GM13977 (cell line): ENCODE measurements around the gene ZDHHC20.
"Not testable (repeated sequence)": the region's sequence is repeated elsewhere in the genome, so short reads cannot be mapped to it uniquely, and the experiment has no call there.

ENCODE experiments used
- DNase-seq: peaks from one replicate; pipeline ENCODE4 v3.0.0; 2012; ENCODE audit warnings: low spot score
- CTCF ChIP-seq: IDR thresholded peaks from 2 replicates; pipeline ENCODE4 v1.5.1; 2012; ENCODE audit warnings: mild to moderate bottlenecking, control low read depth; ENCODE audit not compliant: insufficient read depth; ENCODE audit errors: extremely low read depth, missing control alignments
- in situ Hi-C: fragments of 300-500 bp; cut with MboI; formaldehyde crosslinking; loops from one replicate; pipeline ENCODE4 v1.12.0; 2022; ENCODE audit warnings: low sequenced_read_pairs, low pct_unique_long_range_greater_than_20kb, mixed read lengths, inconsistent platforms; ENCODE audit not compliant: unreplicated experiment

ZDHHC20 gene

DNA sequence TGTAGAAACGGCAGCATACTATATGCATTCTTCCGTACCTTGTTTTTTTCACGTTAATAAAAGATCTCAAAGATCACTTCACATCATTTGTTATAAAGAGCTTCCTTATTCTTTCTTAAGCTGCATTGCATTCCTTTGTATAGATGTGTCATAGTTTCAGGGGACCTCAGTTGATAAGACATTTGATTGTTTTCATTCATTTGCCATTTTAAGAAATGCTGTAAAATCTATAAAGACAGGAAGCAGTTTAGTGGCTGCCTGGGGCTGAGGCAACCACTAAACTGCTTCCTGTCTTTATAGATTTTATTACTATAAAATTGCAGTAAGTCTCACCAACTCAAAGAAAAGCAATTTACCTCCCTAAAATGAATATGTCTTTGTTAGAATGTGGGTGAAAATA is 59.4 kb downstream of the ZDHHC20 start:
- TF ChIP-seq CTCF = no peak
- no peak for DNase-seq
- in situ Hi-C loops = no loop called here

GRCh38 chr13:21395953-21396352 is 63.1 kb downstream of the ZDHHC20 start:
- in situ Hi-C loops = no loop called here

DNA sequence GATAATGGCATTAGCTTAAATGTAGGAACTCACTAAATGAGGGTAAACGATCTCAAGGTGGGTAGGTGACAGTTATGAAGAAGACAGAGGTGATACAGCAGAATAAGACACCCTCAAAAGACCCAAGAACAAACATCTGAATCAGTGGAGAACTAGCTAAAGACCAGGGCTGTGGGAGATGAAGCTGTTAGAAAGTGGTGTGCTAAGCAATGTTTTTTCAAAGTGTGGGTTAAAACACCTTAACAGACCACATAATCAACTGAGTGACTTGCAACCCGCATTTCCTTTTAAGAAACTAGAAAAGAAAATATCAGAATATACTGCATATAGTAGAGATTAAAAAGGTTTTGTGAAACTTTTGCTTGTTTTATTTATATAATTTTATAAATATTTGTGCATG is 70.0 kb downstream of the ZDHHC20 start:
- in situ Hi-C loops = no loop called here
- no peak for TF ChIP-seq CTCF

More at GRCh38 chr13:21395953-21396352, 63.1 kb downstream of the ZDHHC20 start:
- no peak for TF ChIP-seq CTCF
- no peak for DNase-seq

DNA sequence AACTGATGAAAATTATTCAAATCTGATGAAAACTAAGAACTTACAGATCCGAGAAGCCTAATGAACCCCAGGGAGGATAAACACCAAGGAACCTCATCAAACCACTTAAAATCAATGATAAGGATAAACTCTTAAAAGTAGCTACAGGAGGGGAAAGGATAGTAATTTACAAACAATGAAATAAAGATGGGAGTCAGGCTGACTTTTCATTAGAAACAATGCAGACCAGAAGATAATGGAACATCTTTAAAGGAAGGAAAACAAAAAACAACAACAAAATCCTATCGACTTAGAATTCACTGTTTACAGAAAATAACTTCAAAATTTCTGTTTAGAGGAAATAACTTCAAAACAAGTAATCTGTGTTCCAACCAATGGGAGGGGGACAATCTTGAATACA is 73.4 kb downstream of the ZDHHC20 start:
- in situ Hi-C loops = no loop called here
- DNase-seq = no peak
- TF ChIP-seq CTCF = no peak

More for the DNA sequence above, 70.0 kb downstream of the ZDHHC20 start:
- DNase-seq = no peak

GRCh38 chr13:21383090-21383489 is 76.0 kb downstream of the ZDHHC20 start:
- no peak for DNase-seq
- in situ Hi-C loops = no loop called here
- TF ChIP-seq CTCF = no peak

DNA sequence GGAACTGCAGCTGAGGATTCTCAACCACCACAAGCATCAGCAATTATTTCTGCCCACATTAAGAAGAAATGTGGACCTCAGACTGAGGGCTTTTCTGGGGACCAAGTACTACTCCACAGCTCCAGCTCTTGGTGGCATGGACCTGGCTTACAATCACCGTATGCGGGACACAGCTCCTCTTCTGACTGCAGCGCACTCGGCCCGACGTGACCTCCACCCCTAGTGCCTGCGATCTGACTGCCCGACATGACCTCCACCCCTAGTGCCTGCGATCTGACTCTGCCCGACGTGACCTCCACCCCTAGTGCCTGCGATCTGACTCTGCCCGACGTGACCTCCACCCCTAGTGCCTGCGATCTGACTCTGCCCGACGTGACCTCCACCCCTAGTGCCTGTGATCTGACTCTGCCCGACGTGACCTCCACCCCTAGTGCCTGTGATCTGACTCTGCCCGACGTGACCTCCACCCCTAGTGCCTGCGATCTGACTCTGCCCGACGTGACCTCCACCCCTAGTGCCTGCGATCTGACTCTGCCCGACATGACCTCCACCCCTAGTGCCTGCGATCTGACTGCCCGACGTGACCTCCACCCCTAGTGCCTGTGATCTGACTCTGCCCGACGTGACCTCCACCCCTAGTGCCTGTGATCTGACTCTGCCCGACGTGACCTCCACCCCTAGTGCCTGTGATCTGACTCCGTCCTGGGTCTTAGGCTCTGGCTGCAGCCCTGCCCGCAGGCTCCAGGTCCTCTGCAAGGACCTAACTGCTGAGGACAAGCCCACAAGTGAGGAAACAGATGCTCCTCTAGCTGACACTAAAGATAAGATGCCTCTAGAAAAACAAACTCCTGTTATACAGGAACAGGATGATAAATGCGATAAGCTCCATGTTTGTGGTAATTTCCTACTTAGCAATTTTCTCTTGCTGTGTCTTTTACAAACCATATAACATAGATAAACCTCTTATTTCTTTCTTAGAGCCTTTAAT is 81.8 kb downstream of the ZDHHC20 start:
- in situ Hi-C loops, DNase-seq: not testable (repeated sequence)

- no peak for TF ChIP-seq CTCF
- in situ Hi-C loops = no loop called here
- no peak for DNase-seq
Measured at GRCh38 chr13:21372530-21372929, 86.6 kb downstream of the ZDHHC20 start.
